Panc1 (cell line): ENCODE results near the gene TREML2. TPM values are rescaled to one million over a fixed set of nuclear protein-coding genes. Genes with fewer than 3 reads are reported as not detected.

ENCODE experiments used
- ATAC-seq: fragments of 200-7000 bp; cut with Tn5 transposase; 2 replicates; pipeline ENCODE4 v1.9.1; 2020; ENCODE audit warnings: mild to moderate bottlenecking, moderate library complexity
- BruUV-seq: library from RNA; stranded (reverse); fragments of 400-500 nt; replicated peaks from 2 replicates; lab custom pipeline; 2021; lab: Mats Ljungman, UMichigan
- CTCF ChIA-PET: fragments of 300-600 bp; sonication (Branson Sonifier 250); formaldehyde crosslinking; loops from one replicate; lab custom pipeline; 2022; ENCODE audit warnings: antibody characterized with exemption; lab: Charles Lee
- POLR2A ChIA-PET: fragments of 300-600 bp; sonication (Branson Sonifier 250); formaldehyde crosslinking; loops from one replicate; lab custom pipeline; 2022; ENCODE audit warnings: antibody characterized with exemption; lab: Charles Lee
- DNase-seq: peaks from one replicate; pipeline ENCODE4 v3.0.0-alpha.2; 2010; ENCODE audit warnings: low read depth, low spot score
- H3K27ac ChIP-seq: 2 replicates; pipeline ENCODE4 v1.5.1; 2011; ENCODE audit warnings: mild to moderate bottlenecking, low read length, inconsistent platforms
- H3K27me3 ChIP-seq: fragments of 200-500 bp; sonication (Bioruptor generic); 2 replicates; pipeline ENCODE4 v1.6.0; 2014; ENCODE audit warnings: low read length, inconsistent platforms; ENCODE audit not compliant: control insufficient read depth, insufficient read depth
- H3K36me3 ChIP-seq: fragments of 200-500 bp; sonication (Bioruptor generic); 2 replicates; pipeline ENCODE4 v1.5.1; 2014; ENCODE audit warnings: inconsistent platforms, mild to moderate bottlenecking, low read length, moderate library complexity; ENCODE audit not compliant: control insufficient read depth, insufficient read depth
- H3K4me1 ChIP-seq: 2 replicates; pipeline ENCODE4 v1.5.1; 2011; ENCODE audit warnings: inconsistent platforms, mild to moderate bottlenecking, low read length, moderate library complexity; ENCODE audit not compliant: control insufficient read depth, insufficient read depth
- H3K4me3 ChIP-seq, 2 experiments: 2 replicates each; pipeline ENCODE4 v1.5.1; 2011 to 2012; ENCODE audit warnings: low read depth in 2 of 2, low read length in 2 of 2, mild to moderate bottlenecking in 2 of 2, inconsistent platforms in 1 of 2, moderate library complexity in 1 of 2
- H3K9me3 ChIP-seq: fragments of 200-500 bp; sonication (Bioruptor generic); 2 replicates; pipeline ENCODE4 v1.5.1; 2014; ENCODE audit warnings: low read depth, mild to moderate bottlenecking, inconsistent platforms, low read length, moderate library complexity; ENCODE audit not compliant: control insufficient read depth, insufficient read depth
- CTCF ChIP-seq: fragments of 450-650 bp; IDR thresholded peaks from 2 replicates; pipeline ENCODE4 v1.5.1; 2017; ENCODE audit warnings: mild to moderate bottlenecking
- POLR2AphosphoS5 ChIP-seq: IDR thresholded peaks from 2 replicates; pipeline ENCODE4 v1.6.1; 2012; ENCODE audit warnings: mild to moderate bottlenecking, low read depth, low read length, moderate library complexity
- REST ChIP-seq, 2 experiments: IDR thresholded peaks; 2 replicates each; pipeline ENCODE4 v1.6.1; 2011 to 2012; ENCODE audit warnings: low read depth in 2 of 2, control low read depth in 1 of 2, low read length in 1 of 2, mild to moderate bottlenecking in 1 of 2, moderate library complexity in 1 of 2; ENCODE audit not compliant: insufficient read depth in 1 of 2
- SIN3A ChIP-seq: IDR thresholded peaks from 2 replicates; pipeline ENCODE4 v1.6.1; 2012; ENCODE audit warnings: low read depth, mild to moderate bottlenecking, low read length, moderate library complexity, borderline replicate concordance; ENCODE audit not compliant: insufficient read depth
- TCF7L2 ChIP-seq: IDR thresholded peaks from 2 replicates; pipeline ENCODE4 v1.6.1; 2011; ENCODE audit warnings: mild to moderate bottlenecking, low read depth, low read length, inconsistent platforms
- in situ Hi-C: cut with HindIII; loops from 2 replicates; pipeline ENCODE4 v1.10.0; 2016; ENCODE audit warnings: low sequenced_read_pairs, low pct_unique_long_range_greater_than_20kb
- intact Hi-C: fragments of 100-400 bp; cut with micrococcal nuclease; formaldehyde crosslinking; loops from one replicate; pipeline ENCODE4 v1.10.0; 2022; ENCODE audit not compliant: unreplicated experiment
- total RNA-seq: library from RNA; stranded (reverse); gene quantifications from one replicate; pipeline ENCODE4 v1.2.1, GENCODE V29; 2021; ENCODE audit not compliant: unreplicated experiment

TREML2 gene
- total RNA-seq, 1 experiment from 2014 or later: not detected

DNA sequence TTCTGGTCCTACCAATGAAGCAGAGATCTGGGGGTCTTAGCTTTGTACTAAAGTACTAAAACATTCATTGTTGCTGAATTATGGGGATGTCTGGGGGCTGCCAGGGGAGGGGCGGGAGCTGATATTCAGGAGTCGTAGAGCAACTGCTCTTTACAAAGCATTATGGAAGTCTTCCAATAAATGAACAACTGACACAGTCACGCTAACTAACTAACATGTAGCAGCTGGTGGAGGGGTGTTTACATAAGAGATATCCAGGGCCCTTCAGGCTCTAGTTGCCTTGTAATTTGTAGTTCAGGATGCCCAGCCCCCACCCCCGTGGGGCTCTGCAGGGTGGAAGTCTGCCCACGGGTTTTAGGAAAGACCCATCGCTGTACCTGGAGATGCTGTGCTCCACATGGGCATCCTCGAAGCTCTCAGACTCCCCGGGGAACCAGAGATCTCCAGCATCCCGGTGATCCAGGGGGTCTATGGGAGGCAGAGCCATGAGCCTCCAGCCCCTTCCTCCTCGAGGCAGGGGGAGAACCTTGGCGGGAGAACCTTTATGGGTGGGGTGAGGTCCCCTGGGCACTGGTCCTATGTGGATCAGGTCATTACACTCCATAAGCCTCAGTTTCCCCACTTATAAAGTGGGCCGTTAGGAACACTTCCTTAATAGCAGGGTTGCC, 41.4 kb downstream of the TREML2 start:
- ChIA-PET POLR2A (no interaction called here), CTCF (no interaction called here)
- H3K4me1 ChIP-seq: no peaks in the 10 kb centered on the region
- no peaks in the 10 kb centered on the region for H3K9me3 ChIP-seq
- in situ Hi-C loops: no loop called here
- intact Hi-C loops: loop anchor here (10.0 kb wide), 1 partner anchor 55 kb away; no protein-coding TSS in a partner anchor
- no peak for ATAC-seq
- H3K27ac ChIP-seq: no peak overlapping the region
- peaks cover 9% of the 10 kb centered on the region; the same call in 1 of the 2 replicates for H3K27me3 ChIP-seq
- BruUV-seq: no TSS peak
- no peaks in the 10 kb centered on the region for H3K36me3 ChIP-seq
- DNase-seq: no peak
- H3K4me3 ChIP-seq: no peak overlapping the region
- TF ChIP-seq REST (IDR thresholded peaks at IDR 0.05; ENCODE audit: insufficient read depth in 1 of 2, low read depth in 2 of 2, low read length in 1 of 2): no peak
- no peak for TF ChIP-seq TCF7L2
- no peak for TF ChIP-seq CTCF
- no peak for TF ChIP-seq POLR2AphosphoS5
- no peak for TF ChIP-seq SIN3A

DNA sequence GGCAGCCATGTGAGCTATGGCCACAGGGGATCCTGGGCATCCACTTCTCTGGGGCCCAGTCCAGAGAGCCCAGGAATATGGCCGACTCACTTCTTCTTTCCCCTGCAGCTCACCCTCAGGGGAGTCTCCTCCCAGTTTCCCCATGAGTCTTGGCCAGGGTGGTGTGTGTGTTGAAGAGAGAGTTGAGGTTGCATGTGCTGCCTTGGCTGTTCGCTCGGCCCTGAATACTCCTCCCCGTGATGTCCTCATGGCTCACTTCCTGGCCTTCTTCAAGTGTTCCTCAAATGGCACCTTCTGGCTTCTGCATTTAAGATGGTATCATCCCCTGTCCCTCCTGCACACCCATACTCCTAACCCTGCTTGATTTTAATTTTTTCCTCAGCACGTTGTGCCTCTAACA, 43.6 kb downstream of the TREML2 start:
- Histone ChIP-seq H3K4me1 (no peaks in the 10 kb centered on the region), H3K36me3 (no peaks in the 10 kb centered on the region), H3K9me3 (no peaks in the 10 kb centered on the region), H3K27ac (no peak overlapping the region), H3K27me3 (peaks cover 9% of the 10 kb centered on the region; the same call in 1 of the 2 replicates), H3K4me3 (no peak overlapping the region)
- in situ Hi-C loops: no loop called here
- intact Hi-C loops: no loop called here
- ATAC-seq (no peak), DNase-seq (no peak)
- BruUV-seq: no TSS peak
- CTCF ChIA-PET: no interaction called here
- no peak for TF ChIP-seq POLR2AphosphoS5
- TF ChIP-seq REST (IDR thresholded peaks at IDR 0.05; ENCODE audit: insufficient read depth in 1 of 2, low read depth in 2 of 2, low read length in 1 of 2): no peak
- no peak for TF ChIP-seq SIN3A
- TF ChIP-seq TCF7L2: no peak
- no peak for TF ChIP-seq CTCF
- POLR2A ChIA-PET: no interaction called here
